HEK293 (cell line): ENCODE results near the gene SEMA3F.

Experiments
- CTCF ChIA-PET: fragments of 350-600 bp; formaldehyde crosslinking; extraction: SDS; loops from one replicate; lab custom pipeline; 2021; ENCODE audit warnings: antibody characterized with exemption; lab: Yijun Ruan, JAX
- POLR2A ChIA-PET: fragments of 300-600 bp; formaldehyde crosslinking; extraction: SDS; loops from one replicate; lab custom pipeline; 2020; ENCODE audit warnings: antibody characterized with exemption, inconsistent platforms; lab: Yijun Ruan, JAX
- H3K27ac ChIP-seq: fragments of 200-500 bp; sonication (Bioruptor generic); 2 replicates; pipeline ENCODE4 v1.5.1; 2014; ENCODE audit warnings: low read depth, low read length, control low read depth, inconsistent platforms; ENCODE audit errors: extremely low read depth
- H3K36me3 ChIP-seq, 2 experiments: fragments of 200-500 bp in 1 of 2; sonication (Bioruptor generic) in 1 of 2; 1 replicate in 1 of 2; 2 replicates in 1 of 2; pipeline ENCODE4 v1.5.1; 2014 to 2017; ENCODE audit warnings: inconsistent platforms in 2 of 2, low read length in 2 of 2; ENCODE audit not compliant: control insufficient read depth in 2 of 2, insufficient read depth in 1 of 2
- H3K4me1 ChIP-seq: fragments of 200-500 bp; sonication (Bioruptor generic); 2 replicates; pipeline ENCODE4 v1.5.1; 2014; ENCODE audit warnings: mild to moderate bottlenecking, low read length, inconsistent platforms; ENCODE audit not compliant: control insufficient read depth, insufficient read depth
- H3K4me3 ChIP-seq: 2 replicates; pipeline ENCODE4 v1.5.1; 2011; ENCODE audit warnings: low read depth, mild to moderate bottlenecking, control low read depth, low read length, moderate library complexity
- H3K9me3 ChIP-seq: fragments of 200-500 bp; sonication (Bioruptor generic); 2 replicates; pipeline ENCODE4 v1.5.1; 2014; ENCODE audit warnings: low read depth, low read length, inconsistent platforms; ENCODE audit not compliant: control insufficient read depth, insufficient read depth
- GLIS2 ChIP-seq: fragments of 450-650 bp; formaldehyde crosslinking; IDR thresholded peaks from 2 replicates; pipeline ENCODE4 v1.5.1; 2016; ENCODE audit warnings: missing biosample characterization, missing genetic modification characterization
- OSR2 ChIP-seq: fragments of 450-650 bp; formaldehyde crosslinking; IDR thresholded peaks from 2 replicates; pipeline ENCODE4 v1.5.1; 2016; ENCODE audit warnings: missing biosample characterization, missing genetic modification characterization
- SETDB1 ChIP-seq: IDR thresholded peaks from one replicate; pipeline ENCODE4 v1.6.1; 2017; ENCODE audit warnings: mild to moderate bottlenecking, low read length, moderate library complexity, mixed read lengths; ENCODE audit not compliant: insufficient read length
- ZBTB7A ChIP-seq: fragments of 450-650 bp; formaldehyde crosslinking; IDR thresholded peaks from 2 replicates; pipeline ENCODE4 v1.5.1; 2016; ENCODE audit warnings: low read depth, missing biosample characterization, missing genetic modification characterization
- ZNF114 ChIP-seq: fragments of 450-650 bp; formaldehyde crosslinking; IDR thresholded peaks from 2 replicates; pipeline ENCODE4 v1.5.0; 2017; ENCODE audit warnings: missing biosample characterization, missing genetic modification characterization
- ZNF335 ChIP-seq: fragments of 450-650 bp; formaldehyde crosslinking; conservative IDR thresholded peaks from 2 replicates; pipeline ENCODE4 v1.5.1; 2016; ENCODE audit warnings: missing biosample characterization, missing genetic modification characterization
- TF ChIP-seq, protein P1 (sequence below): fragments of 450-650 bp; formaldehyde crosslinking; IDR thresholded peaks from 2 replicates; pipeline ENCODE4; 2016; ENCODE audit warnings: missing biosample characterization, missing genetic modification characterization
- TF ChIP-seq, protein P2 (sequence below): fragments of 450-650 bp; formaldehyde crosslinking; IDR thresholded peaks from 2 replicates; pipeline ENCODE4 v1.5.1; 2016; ENCODE audit warnings: missing biosample characterization, missing genetic modification characterization, borderline replicate concordance
- TF ChIP-seq, protein P3 (sequence below): fragments of 450-650 bp; formaldehyde crosslinking; IDR thresholded peaks from 2 replicates; pipeline ENCODE4 v1.5.1; 2016; ENCODE audit warnings: missing biosample characterization, missing genetic modification characterization
- TF ChIP-seq, protein P4 (sequence below): IDR thresholded peaks from 2 replicates; pipeline ENCODE4 v1.6.1; 2011; ENCODE audit warnings: mild to moderate bottlenecking, low read depth, low read length, borderline replicate concordance
- TF ChIP-seq, protein P5 (sequence below): fragments of 450-650 bp; formaldehyde crosslinking; optimal IDR thresholded peaks from 2 replicates; pipeline ENCODE3; 2016; ENCODE audit warnings: missing biosample characterization, mild to moderate bottlenecking, missing genetic modification characterization

SEMA3F gene

DNA sequence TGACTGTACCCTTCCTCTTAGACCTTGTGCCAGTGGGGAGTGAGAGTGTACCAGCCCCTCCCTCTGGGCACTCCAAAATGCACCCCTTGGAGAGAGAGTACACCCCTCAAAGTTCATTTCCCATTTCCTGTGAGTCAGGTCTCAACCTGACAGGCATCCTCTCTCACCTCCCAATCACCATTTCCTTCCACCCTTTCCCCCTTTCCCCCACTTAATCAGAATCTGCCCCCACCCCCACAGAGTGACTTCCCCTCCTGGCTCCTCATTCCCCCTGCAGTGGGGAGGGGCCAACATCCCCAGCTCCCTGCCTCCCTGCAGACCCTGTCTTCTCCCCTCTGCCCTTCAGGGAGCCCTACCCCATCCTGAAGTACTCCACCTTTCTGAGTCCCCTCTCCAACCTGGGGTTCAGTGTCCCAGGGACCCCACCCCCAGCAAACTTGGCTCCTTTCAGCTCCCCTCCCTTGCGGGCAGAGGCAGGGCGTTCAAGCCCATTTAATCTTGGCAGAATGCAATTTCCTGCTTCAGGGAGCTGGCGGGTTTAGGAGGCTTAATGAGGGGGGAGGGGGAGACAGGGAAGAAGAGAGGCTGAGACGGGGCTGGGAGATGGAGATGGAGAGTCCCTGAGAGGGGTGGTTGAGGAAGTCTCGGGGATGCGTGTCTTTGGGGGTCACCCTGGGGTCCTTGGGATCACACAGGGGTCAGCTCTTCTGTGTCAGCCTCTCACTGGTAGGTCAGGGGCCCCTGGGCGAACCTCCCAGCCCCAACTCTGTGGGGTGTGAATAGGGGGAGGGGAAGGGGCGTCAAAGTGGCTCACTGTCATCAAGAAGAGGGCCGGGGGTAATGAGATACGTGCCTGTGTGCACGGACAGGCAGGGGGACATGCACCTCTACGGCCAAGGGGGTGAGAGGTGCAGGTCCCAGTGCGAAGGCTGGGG lies 16.6 kb upstream of the SEMA3F start (continued):
- TF ChIP-seq, protein P1, sequence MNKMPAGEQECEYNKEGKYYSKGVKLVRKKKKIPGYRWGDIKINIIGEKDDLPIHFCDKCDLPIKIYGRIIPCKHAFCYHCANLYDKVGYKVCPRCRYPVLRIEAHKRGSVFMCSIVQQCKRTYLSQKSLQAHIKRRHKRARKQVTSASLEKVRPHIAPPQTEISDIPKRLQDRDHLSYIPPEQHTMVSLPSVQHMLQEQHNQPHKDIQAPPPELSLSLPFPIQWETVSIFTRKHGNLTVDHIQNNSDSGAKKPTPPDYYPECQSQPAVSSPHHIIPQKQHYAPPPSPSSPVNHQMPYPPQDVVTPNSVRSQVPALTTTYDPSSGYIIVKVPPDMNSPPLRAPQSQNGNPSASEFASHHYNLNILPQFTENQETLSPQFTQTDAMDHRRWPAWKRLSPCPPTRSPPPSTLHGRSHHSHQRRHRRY (tag by site-specific recombination): no peak
- TF ChIP-seq OSR2 (tag by site-specific recombination): peak; percentile 42
- TF ChIP-seq SETDB1: no peak

DNA sequence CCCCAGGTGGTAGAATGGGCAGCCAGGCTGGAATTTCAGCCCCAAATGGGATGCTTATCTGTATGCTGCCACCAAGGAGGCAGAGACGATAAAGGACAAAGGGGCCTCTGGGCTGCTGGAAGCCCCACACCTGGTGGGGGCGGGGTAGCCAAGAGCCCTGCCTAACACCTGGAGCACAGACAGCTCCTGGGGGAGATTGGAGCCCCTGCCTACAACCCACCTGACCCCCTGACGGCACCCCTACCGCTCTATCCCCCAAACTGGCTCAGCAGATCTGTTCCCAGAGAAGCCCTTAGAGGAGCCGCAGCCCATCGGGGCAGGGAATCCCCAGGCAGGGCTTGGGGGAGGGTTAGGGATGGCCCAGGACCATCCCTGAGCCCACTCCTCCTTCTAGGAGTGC lies 15.8 kb upstream of the SEMA3F start:
- TF ChIP-seq, protein P2, sequence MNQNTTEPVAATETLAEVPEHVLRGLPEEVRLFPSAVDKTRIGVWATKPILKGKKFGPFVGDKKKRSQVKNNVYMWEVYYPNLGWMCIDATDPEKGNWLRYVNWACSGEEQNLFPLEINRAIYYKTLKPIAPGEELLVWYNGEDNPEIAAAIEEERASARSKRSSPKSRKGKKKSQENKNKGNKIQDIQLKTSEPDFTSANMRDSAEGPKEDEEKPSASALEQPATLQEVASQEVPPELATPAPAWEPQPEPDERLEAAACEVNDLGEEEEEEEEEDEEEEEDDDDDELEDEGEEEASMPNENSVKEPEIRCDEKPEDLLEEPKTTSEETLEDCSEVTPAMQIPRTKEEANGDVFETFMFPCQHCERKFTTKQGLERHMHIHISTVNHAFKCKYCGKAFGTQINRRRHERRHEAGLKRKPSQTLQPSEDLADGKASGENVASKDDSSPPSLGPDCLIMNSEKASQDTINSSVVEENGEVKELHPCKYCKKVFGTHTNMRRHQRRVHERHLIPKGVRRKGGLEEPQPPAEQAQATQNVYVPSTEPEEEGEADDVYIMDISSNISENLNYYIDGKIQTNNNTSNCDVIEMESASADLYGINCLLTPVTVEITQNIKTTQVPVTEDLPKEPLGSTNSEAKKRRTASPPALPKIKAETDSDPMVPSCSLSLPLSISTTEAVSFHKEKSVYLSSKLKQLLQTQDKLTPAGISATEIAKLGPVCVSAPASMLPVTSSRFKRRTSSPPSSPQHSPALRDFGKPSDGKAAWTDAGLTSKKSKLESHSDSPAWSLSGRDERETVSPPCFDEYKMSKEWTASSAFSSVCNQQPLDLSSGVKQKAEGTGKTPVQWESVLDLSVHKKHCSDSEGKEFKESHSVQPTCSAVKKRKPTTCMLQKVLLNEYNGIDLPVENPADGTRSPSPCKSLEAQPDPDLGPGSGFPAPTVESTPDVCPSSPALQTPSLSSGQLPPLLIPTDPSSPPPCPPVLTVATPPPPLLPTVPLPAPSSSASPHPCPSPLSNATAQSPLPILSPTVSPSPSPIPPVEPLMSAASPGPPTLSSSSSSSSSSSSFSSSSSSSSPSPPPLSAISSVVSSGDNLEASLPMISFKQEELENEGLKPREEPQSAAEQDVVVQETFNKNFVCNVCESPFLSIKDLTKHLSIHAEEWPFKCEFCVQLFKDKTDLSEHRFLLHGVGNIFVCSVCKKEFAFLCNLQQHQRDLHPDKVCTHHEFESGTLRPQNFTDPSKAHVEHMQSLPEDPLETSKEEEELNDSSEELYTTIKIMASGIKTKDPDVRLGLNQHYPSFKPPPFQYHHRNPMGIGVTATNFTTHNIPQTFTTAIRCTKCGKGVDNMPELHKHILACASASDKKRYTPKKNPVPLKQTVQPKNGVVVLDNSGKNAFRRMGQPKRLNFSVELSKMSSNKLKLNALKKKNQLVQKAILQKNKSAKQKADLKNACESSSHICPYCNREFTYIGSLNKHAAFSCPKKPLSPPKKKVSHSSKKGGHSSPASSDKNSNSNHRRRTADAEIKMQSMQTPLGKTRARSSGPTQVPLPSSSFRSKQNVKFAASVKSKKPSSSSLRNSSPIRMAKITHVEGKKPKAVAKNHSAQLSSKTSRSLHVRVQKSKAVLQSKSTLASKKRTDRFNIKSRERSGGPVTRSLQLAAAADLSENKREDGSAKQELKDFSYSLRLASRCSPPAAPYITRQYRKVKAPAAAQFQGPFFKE (tag by site-specific recombination): no peak
- TF ChIP-seq GLIS2: peak; percentile 10; the same call in 1 of the 2 replicates
- Histone ChIP-seq H3K36me3 (no peaks in the 10 kb centered on the region), H3K27ac (no peak overlapping the region), H3K4me1 (peaks cover 3% of the 10 kb centered on the region; the same call in 1 of the 2 replicates), H3K9me3 (no peaks in the 10 kb centered on the region), H3K4me3 (no peak overlapping the region)
- ChIA-PET POLR2A (no interaction called here), CTCF (interaction anchor here (1.0 kb wide), 1 partner anchor 31 kb away, joined by 4 read pairs; no protein-coding TSS in a partner anchor)

DNA sequence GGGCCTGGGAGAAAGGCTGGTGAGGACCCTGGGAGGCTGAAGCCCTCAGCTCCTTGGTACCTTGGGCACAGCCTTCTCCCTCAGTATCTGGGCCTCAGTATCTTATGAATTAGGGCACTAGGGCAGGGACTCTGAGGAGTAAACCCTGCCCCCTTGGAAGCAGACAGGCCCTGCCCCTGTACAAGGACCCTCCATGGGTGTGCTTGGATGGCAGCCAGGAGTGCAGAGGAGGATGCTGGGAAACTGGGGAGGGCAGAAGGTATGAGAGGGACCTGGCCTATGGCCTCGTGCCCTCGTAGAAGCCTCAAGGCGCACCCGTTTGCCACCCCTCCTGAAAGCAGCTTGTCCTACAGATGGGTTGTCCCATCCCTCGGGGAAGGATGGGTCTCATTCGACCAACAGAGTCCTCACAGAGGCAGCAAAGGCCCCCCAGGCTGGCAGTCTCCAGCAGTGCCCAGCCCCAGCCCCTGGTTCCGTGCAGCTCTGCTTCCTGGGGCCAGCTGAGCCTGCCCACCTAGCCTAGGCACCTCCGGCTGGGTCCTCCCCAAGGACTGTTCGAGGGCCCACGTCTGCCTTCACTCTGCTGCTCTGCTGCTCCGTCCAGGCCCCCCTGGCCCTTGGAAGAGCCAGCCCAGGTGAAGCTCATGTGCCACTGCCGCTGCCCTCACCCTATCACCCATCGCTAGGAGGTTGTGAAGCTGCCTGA lies 15.3 kb upstream of the SEMA3F start:
- ChIA-PET CTCF (interaction anchor here (1.0 kb wide), 1 partner anchor 30 kb away, joined by 4 read pairs; no protein-coding TSS in a partner anchor), POLR2A (no interaction called here)
- Histone ChIP-seq H3K4me1 (peaks cover 3% of the 10 kb centered on the region; the same call in 1 of the 2 replicates), H3K4me3 (no peak overlapping the region), H3K36me3 (no peaks in the 10 kb centered on the region), H3K27ac (no peak overlapping the region), H3K9me3 (no peaks in the 10 kb centered on the region)
- TF ChIP-seq ZNF335 (tag by site-specific recombination) (peak; percentile 56), OSR2 (tag by site-specific recombination) (no peak), GLIS2 (peak; percentile 6; the same call in 1 of the 2 replicates), ZNF114 (tag by site-specific recombination) (no peak), ZBTB7A (tag by site-specific recombination) (no peak)
- TF ChIP-seq, protein P3, sequence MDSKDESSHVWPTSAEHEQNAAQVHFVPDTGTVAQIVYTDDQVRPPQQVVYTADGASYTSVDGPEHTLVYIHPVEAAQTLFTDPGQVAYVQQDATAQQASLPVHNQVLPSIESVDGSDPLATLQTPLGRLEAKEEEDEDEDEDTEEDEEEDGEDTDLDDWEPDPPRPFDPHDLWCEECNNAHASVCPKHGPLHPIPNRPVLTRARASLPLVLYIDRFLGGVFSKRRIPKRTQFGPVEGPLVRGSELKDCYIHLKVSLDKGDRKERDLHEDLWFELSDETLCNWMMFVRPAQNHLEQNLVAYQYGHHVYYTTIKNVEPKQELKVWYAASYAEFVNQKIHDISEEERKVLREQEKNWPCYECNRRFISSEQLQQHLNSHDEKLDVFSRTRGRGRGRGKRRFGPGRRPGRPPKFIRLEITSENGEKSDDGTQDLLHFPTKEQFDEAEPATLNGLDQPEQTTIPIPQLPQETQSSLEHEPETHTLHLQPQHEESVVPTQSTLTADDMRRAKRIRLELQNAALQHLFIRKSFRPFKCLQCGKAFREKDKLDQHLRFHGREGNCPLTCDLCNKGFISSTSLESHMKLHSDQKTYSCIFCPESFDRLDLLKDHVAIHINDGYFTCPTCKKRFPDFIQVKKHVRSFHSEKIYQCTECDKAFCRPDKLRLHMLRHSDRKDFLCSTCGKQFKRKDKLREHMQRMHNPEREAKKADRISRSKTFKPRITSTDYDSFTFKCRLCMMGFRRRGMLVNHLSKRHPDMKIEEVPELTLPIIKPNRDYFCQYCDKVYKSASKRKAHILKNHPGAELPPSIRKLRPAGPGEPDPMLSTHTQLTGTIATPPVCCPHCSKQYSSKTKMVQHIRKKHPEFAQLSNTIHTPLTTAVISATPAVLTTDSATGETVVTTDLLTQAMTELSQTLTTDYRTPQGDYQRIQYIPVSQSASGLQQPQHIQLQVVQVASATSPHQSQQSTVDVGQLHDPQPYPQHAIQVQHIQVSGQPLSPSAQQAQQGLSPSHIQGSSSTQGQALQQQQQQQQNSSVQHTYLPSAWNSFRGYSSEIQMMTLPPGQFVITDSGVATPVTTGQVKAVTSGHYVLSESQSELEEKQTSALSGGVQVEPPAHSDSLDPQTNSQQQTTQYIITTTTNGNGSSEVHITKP (tag by site-specific recombination): peak; percentile 26; the same call in 1 of the 2 replicates
- TF ChIP-seq, protein P4, sequence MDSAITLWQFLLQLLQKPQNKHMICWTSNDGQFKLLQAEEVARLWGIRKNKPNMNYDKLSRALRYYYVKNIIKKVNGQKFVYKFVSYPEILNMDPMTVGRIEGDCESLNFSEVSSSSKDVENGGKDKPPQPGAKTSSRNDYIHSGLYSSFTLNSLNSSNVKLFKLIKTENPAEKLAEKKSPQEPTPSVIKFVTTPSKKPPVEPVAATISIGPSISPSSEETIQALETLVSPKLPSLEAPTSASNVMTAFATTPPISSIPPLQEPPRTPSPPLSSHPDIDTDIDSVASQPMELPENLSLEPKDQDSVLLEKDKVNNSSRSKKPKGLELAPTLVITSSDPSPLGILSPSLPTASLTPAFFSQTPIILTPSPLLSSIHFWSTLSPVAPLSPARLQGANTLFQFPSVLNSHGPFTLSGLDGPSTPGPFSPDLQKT: no peak
- TF ChIP-seq, protein P5, sequence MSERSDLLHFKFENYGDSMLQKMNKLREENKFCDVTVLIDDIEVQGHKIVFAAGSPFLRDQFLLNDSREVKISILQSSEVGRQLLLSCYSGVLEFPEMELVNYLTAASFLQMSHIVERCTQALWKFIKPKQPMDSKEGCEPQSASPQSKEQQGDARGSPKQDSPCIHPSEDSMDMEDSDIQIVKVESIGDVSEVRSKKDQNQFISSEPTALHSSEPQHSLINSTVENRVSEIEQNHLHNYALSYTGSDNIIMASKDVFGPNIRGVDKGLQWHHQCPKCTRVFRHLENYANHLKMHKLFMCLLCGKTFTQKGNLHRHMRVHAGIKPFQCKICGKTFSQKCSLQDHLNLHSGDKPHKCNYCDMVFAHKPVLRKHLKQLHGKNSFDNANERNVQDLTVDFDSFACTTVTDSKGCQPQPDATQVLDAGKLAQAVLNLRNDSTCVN (tag by site-specific recombination): no peak
